Stimulated activated CD8-positive, alpha-beta memory T cell treated with anti-CD3 and anti-CD28 coated beads, Interleukin-15, amount 100 ng/mL, for 4 hours (primary cell): ENCODE results near the gene ANXA5.
"Not testable (repeated sequence)": the region's sequence is repeated elsewhere in the genome, so short reads cannot be mapped to it uniquely, and the experiment has no call there.

ENCODE experiments used
- DNase-seq, 2 donors: peaks; one replicate each; pipeline ENCODE4 v3.0.0-alpha.2; 2020; ENCODE audit warnings: low read depth in 2 of 2

The ANXA5 gene

GRCh38 chr4:121679267-121679666, 17.5 kb downstream of the ANXA5 start:
- DNase-seq, result no peak

GRCh38 chr4:121677524-121677923, 19.3 kb downstream of the ANXA5 start:
- no peak for DNase-seq

- DNase-seq, result no peak
Observed at GRCh38 chr4:121676345-121677075, 20.3 kb downstream of the ANXA5 start.

- no peak for DNase-seq
Observed at GRCh38 chr4:121675715-121676114, 21.1 kb downstream of the ANXA5 start.

GRCh38 chr4:121674696-121675095, 22.1 kb downstream of the ANXA5 start:
- DNase-seq, result no peak

GRCh38 chr4:121674191-121674590, 22.6 kb downstream of the ANXA5 start:
- no peak for DNase-seq

GRCh38 chr4:121669163-121669550, 27.6 kb downstream of the ANXA5 start:
- DNase-seq, result no peak

GRCh38 chr4:121668368-121669162, 28.2 kb downstream of the ANXA5 start:
- no peak for DNase-seq

- DNase-seq, result no peak
Observed at GRCh38 chr4:121666091-121666679, 30.6 kb downstream of the ANXA5 start.

GRCh38 chr4:121665371-121665770, 31.4 kb downstream of the ANXA5 start:
- DNase-seq, result no peak

- no peak for DNase-seq
Observed at GRCh38 chr4:121662225-121662624, 34.6 kb downstream of the ANXA5 start.

GRCh38 chr4:121660175-121660933, 36.4 kb downstream of the ANXA5 start:
- not testable (repeated sequence) for DNase-seq

GRCh38 chr4:121658125-121658524, 38.7 kb downstream of the ANXA5 start:
- no peak for DNase-seq

GRCh38 chr4:121656269-121656641, 40.5 kb downstream of the ANXA5 start:
- no peak for DNase-seq

- no peak for DNase-seq
Observed at GRCh38 chr4:121655320-121656268, 41.2 kb downstream of the ANXA5 start.

GRCh38 chr4:121654738-121655137, 42.0 kb downstream of the ANXA5 start:
- DNase-seq, result no peak

GRCh38 chr4:121653986-121654385, 42.8 kb downstream of the ANXA5 start:
- no peak for DNase-seq

- DNase-seq, result no peak
Observed at GRCh38 chr4:121653214-121653613, 43.6 kb downstream of the ANXA5 start.

- DNase-seq, result no peak
Observed at GRCh38 chr4:121651597-121651996, 45.2 kb downstream of the ANXA5 start.

- DNase-seq, result no peak
Observed at GRCh38 chr4:121650741-121651140, 46.0 kb downstream of the ANXA5 start.

GRCh38 chr4:121648516-121648915, 48.3 kb downstream of the ANXA5 start:
- no peak for DNase-seq
